Neural progenitor cell (in vitro differentiated cells): Measurements from ENCODE around the gene ZCCHC14. TPM values are rescaled to one million over a fixed set of nuclear protein-coding genes. Genes with fewer than 3 reads are reported as not detected.

Experiments
- DNase-seq: peaks from one replicate; pipeline ENCODE4 v3.0.0-alpha.2; 2016; ENCODE audit warnings: low spot score
- H2AFZ ChIP-seq: fragments of 200-600 bp; sonication (generic); replicated peaks from 2 replicates; pipeline ENCODE4 v1.6.1; 2016; ENCODE audit warnings: antibody characterized with exemption
- H3F3A ChIP-seq: fragments of 200-600 bp; sonication (generic); 2 replicates; pipeline ENCODE4 v1.6.1; 2016; ENCODE audit warnings: antibody characterized with exemption, low read depth
- H3K27ac ChIP-seq: fragments of 200-600 bp; sonication (generic); 2 replicates; pipeline ENCODE4 v1.5.1; 2016; ENCODE audit warnings: mild to moderate bottlenecking
- H3K27me3 ChIP-seq: fragments of 200-600 bp; sonication (generic); 2 replicates; pipeline ENCODE4 v1.6.1; 2016; ENCODE audit warnings: mild to moderate bottlenecking, moderate library complexity
- H3K36me3 ChIP-seq: fragments of 200-600 bp; sonication (generic); 2 replicates; pipeline ENCODE4 v1.5.1; 2016
- H3K4me1 ChIP-seq: fragments of 200-600 bp; sonication (generic); 2 replicates; pipeline ENCODE4 v1.6.1; 2016; ENCODE audit warnings: mixed run types
- H3K4me2 ChIP-seq: fragments of 200-600 bp; sonication (generic); 2 replicates; pipeline ENCODE4 v1.6.1; 2016
- H3K4me3 ChIP-seq: fragments of 200-600 bp; sonication (generic); 2 replicates; pipeline ENCODE4 v1.5.1; 2016
- H3K79me2 ChIP-seq: fragments of 200-600 bp; sonication (generic); 2 replicates; pipeline ENCODE4 v1.6.1; 2016; ENCODE audit warnings: low read depth
- H3K9ac ChIP-seq: fragments of 200-600 bp; sonication (generic); 2 replicates; pipeline ENCODE4 v1.6.1; 2016
- H3K9me3 ChIP-seq: fragments of 200-600 bp; sonication (generic); 2 replicates; pipeline ENCODE4 v1.5.1; 2016; ENCODE audit warnings: low read depth
- H4K20me1 ChIP-seq: fragments of 200-600 bp; sonication (generic); 2 replicates; pipeline ENCODE4 v1.6.1; 2016; ENCODE audit warnings: low read depth
- H3K27ac Mint-ChIP-seq: 3 replicates; pipeline ENCODE4 v1.8.0; 2021; ENCODE audit warnings: mixed read lengths
- H3K27me3 Mint-ChIP-seq: 2 replicates; pipeline ENCODE4 v1.8.0; 2022; ENCODE audit warnings: low read depth, mild to moderate bottlenecking, inconsistent platforms, moderate library complexity, mixed read lengths; ENCODE audit not compliant: insufficient read depth
- H3K36me3 Mint-ChIP-seq: 3 replicates; pipeline ENCODE4 v1.8.0; 2021; ENCODE audit warnings: mixed read lengths
- H3K4me1 Mint-ChIP-seq: 3 replicates; pipeline ENCODE4 v1.8.0; 2021; ENCODE audit warnings: mixed read lengths
- H3K4me3 Mint-ChIP-seq: 3 replicates; pipeline ENCODE4 v1.8.0; 2021; ENCODE audit warnings: mild to moderate bottlenecking, moderate library complexity, mixed read lengths
- H3K9me3 Mint-ChIP-seq: 3 replicates; pipeline ENCODE4 v1.8.0; 2020; ENCODE audit warnings: mixed read lengths
- CTCF ChIP-seq: fragments of 200-600 bp; sonication (generic); IDR thresholded peaks from 2 replicates; pipeline ENCODE4 v1.5.1; 2017; ENCODE audit warnings: antibody characterized with exemption, mild to moderate bottlenecking
- EZH2 ChIP-seq: fragments of 200-600 bp; sonication (generic); IDR thresholded peaks from 2 replicates; pipeline ENCODE4 v1.6.1; 2017; ENCODE audit warnings: antibody characterized with exemption, mild to moderate bottlenecking, moderate library complexity
- EZH2phosphoT487 ChIP-seq: fragments of 200-600 bp; sonication (generic); IDR thresholded peaks from 2 replicates; pipeline ENCODE4 v1.6.1; 2017; ENCODE audit warnings: antibody characterized with exemption
- total RNA-seq: library from RNA; depleted of rRNA; stranded (reverse); fragments of >200 nt; gene quantifications from 2 replicates; pipeline ENCODE4 v1.2.3, GENCODE V29; 2015; ENCODE audit warnings: low replicate concordance

ZCCHC14 gene
- total RNA-seq, 1 donor from 2014 or later, result 10.3 TPM

DNA sequence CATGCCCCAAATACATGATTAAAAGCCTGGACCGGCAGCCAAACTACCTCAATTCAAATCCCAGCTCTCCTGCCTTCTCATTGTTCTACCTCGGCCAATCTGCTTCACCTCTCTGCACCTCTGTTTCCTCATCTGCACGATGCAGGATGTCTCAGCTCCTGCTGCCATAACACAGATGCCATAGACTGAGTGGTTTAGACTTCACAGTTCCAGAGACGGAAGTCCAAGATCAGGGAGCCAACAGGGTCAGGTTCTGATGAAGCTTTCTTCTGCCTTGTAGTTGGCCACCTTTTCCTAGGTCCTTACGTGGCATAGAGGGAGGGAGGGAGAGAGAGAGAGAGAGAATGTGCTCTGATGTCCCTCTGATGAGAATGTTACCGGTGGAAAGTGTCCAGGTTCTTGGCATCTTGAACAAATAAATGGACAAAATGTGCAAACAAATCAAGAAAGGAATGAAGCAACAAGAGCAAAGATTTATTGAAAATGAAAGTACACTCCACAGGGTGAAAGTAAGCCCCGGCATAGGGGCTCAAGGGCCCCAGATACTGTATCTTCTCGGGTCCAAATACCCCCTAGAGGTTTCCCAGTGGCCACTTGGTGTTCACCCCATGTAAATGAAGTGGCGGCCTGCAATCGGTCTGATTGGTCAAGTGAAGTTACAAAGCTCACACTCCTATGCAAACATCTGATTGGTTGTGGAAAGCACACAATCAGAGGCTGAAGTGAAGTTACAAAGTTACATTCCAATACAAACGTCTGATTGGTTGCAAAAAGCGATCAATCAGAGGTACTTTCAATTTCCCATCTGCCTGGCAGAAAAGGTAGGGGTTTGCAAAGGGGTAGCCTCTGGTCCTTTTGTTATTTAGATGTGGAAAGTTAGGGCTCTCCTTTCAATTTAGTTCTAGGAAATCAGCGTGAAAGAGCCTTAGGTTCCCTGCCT lies 43.3 kb upstream of the ZCCHC14 start:
- no peaks in the 10 kb centered on the region for H3K36me3 ChIP-seq
- DNase-seq, result no peak
- peak overlapping the region; percentile 5 for H2AFZ ChIP-seq
- no peak overlapping the region for H3K4me3 Mint-ChIP-seq
- peaks cover 13% of the 10 kb centered on the region for H3K4me1 ChIP-seq
- no peak for TF ChIP-seq EZH2
- TF ChIP-seq EZH2phosphoT487, result no peak
- no peak for TF ChIP-seq CTCF
- no peaks in the 10 kb centered on the region for H3K9me3 ChIP-seq
- H3K9me3 Mint-ChIP-seq, result peaks cover 24% of the 10 kb centered on the region
- H3K4me1 Mint-ChIP-seq, result peaks cover 32% of the 10 kb centered on the region
- H3K36me3 Mint-ChIP-seq, result no peaks in the 10 kb centered on the region
- H4K20me1 ChIP-seq, result no peaks in the 10 kb centered on the region
- no peak overlapping the region for H3K4me2 ChIP-seq
- no peak overlapping the region for H3K4me3 ChIP-seq
- H3F3A ChIP-seq, result no peaks in the 10 kb centered on the region
- H3K27me3 ChIP-seq, result no peaks in the 10 kb centered on the region
- no peak overlapping the region for H3K27ac Mint-ChIP-seq
- no peak overlapping the region for H3K27ac ChIP-seq
- no peaks in the 10 kb centered on the region for H3K79me2 ChIP-seq
- H3K9ac ChIP-seq, result no peak overlapping the region
- H3K27me3 Mint-ChIP-seq, result peaks cover 4% of the 10 kb centered on the region

- Histone ChIP-seq H3K27ac (no peak overlapping the region), H3K4me1 (peaks cover 6% of the 10 kb centered on the region), H3K27me3 (no peaks in the 10 kb centered on the region), H3K9me3 (no peaks in the 10 kb centered on the region), H3K9ac (no peak overlapping the region), H3K4me3 (no peak overlapping the region), H3K36me3 (no peaks in the 10 kb centered on the region), H3K4me2 (no peak overlapping the region), H3F3A (no peaks in the 10 kb centered on the region), H4K20me1 (no peaks in the 10 kb centered on the region), H2AFZ (no peak overlapping the region), H3K79me2 (no peaks in the 10 kb centered on the region)
- H3K9me3 Mint-ChIP-seq, result peaks cover 24% of the 10 kb centered on the region
- peaks cover 25% of the 10 kb centered on the region for H3K4me1 Mint-ChIP-seq
- no peaks in the 10 kb centered on the region for H3K36me3 Mint-ChIP-seq
- DNase-seq, result no peak
- peaks cover 4% of the 10 kb centered on the region for H3K27me3 Mint-ChIP-seq
- H3K27ac Mint-ChIP-seq, result no peak overlapping the region
- no peak overlapping the region for H3K4me3 Mint-ChIP-seq
- no peak for TF ChIP-seq EZH2phosphoT487
- TF ChIP-seq EZH2, result no peak
- TF ChIP-seq CTCF, result no peak
Observed at GRCh38 chr16:87535457-87535854, 42.6 kb upstream of the ZCCHC14 start.

DNA sequence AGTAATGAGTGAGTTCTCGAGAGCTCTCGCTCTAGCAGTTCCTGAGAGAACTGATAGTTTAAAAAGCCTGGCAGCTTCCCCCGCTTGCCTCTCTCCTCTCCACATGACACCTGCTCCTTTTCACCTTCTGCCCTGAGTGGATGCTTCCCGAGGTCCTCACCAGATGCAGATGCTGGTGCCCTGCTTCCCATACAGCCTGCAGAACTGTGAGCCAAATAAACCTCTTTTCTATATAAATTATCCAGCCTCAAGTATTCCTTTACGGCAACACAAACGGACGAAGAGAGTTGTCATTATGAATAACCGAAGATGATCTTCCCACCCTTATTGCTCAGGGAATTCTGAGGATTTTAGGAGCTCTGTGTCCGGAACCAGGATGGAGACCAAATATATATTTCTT lies 41.9 kb upstream of the ZCCHC14 start:
- no peak for TF ChIP-seq EZH2
- no peak overlapping the region for H3K4me3 ChIP-seq
- H3K27ac Mint-ChIP-seq, result no peak overlapping the region
- DNase-seq, result no peak
- no peaks in the 10 kb centered on the region for H3K27me3 ChIP-seq
- H3K36me3 ChIP-seq, result no peaks in the 10 kb centered on the region
- H3K27ac ChIP-seq, result no peak overlapping the region
- H2AFZ ChIP-seq, result no peak overlapping the region
- no peaks in the 10 kb centered on the region for H3K4me1 ChIP-seq
- no peak overlapping the region for H3K4me3 Mint-ChIP-seq
- H4K20me1 ChIP-seq, result no peaks in the 10 kb centered on the region
- no peaks in the 10 kb centered on the region for H3K9me3 ChIP-seq
- H3K36me3 Mint-ChIP-seq, result peaks cover 2% of the 10 kb centered on the region
- H3K9ac ChIP-seq, result no peak overlapping the region
- no peaks in the 10 kb centered on the region for H3K79me2 ChIP-seq
- no peak overlapping the region for H3K4me2 ChIP-seq
- H3F3A ChIP-seq, result no peaks in the 10 kb centered on the region
- H3K4me1 Mint-ChIP-seq, result peaks cover 18% of the 10 kb centered on the region
- H3K27me3 Mint-ChIP-seq, result peaks cover 8% of the 10 kb centered on the region
- peaks cover 28% of the 10 kb centered on the region for H3K9me3 Mint-ChIP-seq

DNA sequence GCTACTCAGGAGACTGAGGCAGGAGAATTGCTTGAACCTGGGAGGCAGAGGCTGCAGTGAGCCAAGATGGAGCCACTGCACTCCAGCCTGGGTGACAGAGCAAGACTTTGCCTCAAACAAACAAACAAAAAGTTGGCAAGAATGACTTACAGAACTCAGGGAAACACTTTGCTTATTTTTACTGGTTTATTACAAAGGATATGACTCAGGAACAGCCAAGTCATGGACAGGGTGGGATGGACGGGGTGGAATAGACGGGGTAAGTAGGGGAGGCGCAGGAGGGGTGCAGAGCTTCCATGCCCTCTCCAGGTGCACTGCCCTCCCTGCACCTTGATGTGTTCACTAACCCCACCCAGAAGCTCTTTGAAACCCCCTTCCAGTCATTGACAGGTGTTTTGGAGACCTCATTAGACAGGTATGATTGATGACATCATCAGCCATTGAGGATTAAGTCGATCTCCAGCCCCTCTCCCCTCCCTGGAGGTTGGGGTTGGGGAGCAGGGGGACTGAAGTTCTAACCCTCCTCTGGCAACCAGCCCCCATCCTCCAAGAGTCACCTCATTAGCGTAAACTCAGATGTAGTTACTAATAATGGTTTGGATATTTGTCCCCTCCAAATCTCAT lies 41.3 kb upstream of the ZCCHC14 start:
- peaks cover 32% of the 10 kb centered on the region for H3K9me3 Mint-ChIP-seq

More for the DNA sequence above, 41.3 kb upstream of the ZCCHC14 start:
- Histone ChIP-seq H3K4me2 (no peak overlapping the region), H2AFZ (no peak overlapping the region), H3K4me3 (no peak overlapping the region), H3K36me3 (no peaks in the 10 kb centered on the region), H4K20me1 (no peaks in the 10 kb centered on the region), H3K79me2 (no peaks in the 10 kb centered on the region), H3K9ac (no peak overlapping the region), H3K27me3 (no peaks in the 10 kb centered on the region), H3K9me3 (no peaks in the 10 kb centered on the region), H3K4me1 (no peaks in the 10 kb centered on the region), H3K27ac (no peak overlapping the region), H3F3A (no peaks in the 10 kb centered on the region)
- Mint-ChIP-seq H3K36me3 (peaks cover 2% of the 10 kb centered on the region), H3K4me3 (no peak overlapping the region), H3K4me1 (peaks cover 12% of the 10 kb centered on the region), H3K27ac (no peak overlapping the region), H3K27me3 (peaks cover 4% of the 10 kb centered on the region)
- DNase-seq, result no peak
- TF ChIP-seq EZH2phosphoT487 (no peak), CTCF (no peak), EZH2 (no peak)
